GM18508 (cell line): ENCODE results near the gene ZNF275.
"Not testable (repeated sequence)": the region's sequence is repeated elsewhere in the genome, so short reads cannot be mapped to it uniquely, and the experiment has no call there.

Experiments
- ATAC-seq: cut with Tn5 transposase; IDR thresholded peaks from one replicate; pipeline ENCODE4 v1.9.1; 2021; ENCODE audit warnings: moderate number of reproducible peaks; ENCODE audit not compliant: insufficient read depth, unreplicated experiment

ZNF275 gene

DNA sequence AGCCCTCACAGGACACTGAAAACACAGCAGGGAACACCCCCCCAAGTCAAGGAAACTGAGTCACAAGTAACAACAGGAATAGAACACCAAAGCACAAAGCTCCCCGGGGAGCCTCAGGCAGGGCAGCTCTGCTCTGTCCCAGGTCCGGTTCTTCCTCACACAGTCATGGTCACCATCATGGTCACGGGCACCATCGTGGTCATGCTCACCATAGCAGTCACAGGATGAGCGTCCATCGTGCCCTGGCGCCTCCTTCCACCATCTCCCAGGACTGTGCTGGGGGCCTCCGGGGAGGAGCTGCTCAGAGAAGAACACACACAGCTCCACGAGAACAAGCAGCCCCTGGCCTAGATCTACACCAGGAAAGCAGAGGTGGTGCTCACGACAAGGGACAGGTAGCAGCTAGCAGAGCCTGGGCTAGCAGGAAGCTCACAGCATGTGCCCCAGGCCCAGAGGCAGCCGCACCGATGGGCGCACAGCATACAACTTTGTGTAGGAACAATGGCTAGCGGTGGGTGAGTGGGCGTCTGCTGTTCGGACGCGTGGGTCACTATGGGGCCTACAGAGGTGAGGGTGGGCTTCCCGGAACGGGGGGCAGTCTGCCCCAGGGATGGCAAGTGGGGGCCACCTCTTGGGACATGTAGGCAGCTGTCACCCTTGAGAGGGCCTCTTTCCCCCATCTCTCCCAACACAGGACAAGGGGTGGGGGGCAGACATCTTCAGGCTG lies 15.8 kb upstream of the ZNF275 start:
- no peak for ATAC-seq

DNA sequence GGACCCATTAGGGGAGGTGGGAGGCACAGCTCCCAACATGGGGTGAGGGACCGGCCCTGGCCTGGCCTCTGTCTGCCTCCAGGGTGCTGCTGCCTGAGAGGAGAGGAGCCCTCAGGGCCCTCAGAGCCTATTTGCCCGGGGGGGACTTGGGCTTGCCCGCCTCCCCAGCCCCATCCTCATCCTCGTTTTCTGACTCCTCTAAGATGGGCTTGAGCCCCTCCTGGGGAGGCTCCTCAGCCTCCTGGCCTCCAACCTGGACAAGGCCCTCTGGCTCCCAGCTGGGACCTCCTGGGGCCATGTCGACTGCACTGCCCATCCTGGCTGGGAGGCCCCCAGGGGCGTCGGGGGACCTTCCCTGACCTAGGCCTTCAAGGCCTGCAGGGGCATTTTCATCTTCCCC lies 15.1 kb upstream of the ZNF275 start:
- no peak for ATAC-seq

DNA sequence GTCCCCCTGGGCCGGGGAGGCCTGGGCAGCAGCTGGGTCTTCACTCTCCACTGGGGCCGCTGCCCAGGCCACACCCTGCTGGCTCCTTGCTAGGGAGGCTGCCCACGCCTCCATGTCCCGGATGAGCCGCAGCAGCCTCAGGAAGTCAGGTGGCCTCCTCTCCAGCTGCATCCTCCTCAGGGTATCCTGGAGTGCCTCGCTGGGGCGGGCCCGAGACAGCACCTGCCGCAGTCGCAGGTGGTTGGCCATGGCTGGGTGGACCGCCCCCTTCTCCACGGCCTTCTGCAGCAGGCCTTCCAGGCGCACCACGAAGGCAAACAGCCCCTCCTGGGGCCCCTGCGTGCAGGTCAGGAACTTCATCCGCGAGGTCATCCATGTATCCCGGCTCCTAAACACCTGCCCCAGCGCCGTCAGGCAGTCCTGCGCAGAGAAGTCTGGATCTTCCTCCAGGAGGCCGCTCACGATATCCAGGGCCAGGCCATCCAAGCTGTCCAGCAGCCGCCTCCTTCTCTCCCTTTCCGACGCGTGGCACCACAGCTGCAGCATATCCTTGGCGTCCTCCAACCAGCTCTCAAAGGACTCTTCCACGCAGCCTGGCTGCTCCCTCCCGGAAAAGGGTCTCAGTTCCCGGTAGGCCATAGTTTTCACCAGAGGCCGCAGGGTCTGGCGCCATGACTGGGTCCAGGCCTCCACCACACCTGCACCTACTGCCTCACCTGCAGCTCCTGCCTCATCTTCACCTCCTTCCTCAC lies 14.5 kb upstream of the ZNF275 start:
- ATAC-seq: no peak

DNA sequence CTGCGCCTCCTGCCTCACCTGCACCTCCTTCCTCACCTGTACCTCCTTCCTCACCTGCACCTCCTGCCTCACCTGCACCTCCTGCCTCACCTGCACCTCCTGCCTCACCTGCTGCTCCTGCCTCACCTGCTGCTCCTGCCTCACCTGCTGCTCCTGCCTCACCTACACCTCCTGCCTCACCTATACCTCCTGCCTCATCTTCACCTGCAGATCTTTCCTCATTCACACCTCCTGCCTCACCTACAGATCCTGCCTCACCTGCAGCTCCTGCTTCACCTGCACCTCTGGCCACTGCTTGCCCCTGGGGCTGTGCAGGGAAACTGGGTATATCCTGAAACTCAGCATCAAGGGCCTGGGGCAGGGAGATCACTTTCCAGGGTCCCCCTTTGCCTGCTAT lies 13.9 kb upstream of the ZNF275 start:
- ATAC-seq: not testable (repeated sequence)

DNA sequence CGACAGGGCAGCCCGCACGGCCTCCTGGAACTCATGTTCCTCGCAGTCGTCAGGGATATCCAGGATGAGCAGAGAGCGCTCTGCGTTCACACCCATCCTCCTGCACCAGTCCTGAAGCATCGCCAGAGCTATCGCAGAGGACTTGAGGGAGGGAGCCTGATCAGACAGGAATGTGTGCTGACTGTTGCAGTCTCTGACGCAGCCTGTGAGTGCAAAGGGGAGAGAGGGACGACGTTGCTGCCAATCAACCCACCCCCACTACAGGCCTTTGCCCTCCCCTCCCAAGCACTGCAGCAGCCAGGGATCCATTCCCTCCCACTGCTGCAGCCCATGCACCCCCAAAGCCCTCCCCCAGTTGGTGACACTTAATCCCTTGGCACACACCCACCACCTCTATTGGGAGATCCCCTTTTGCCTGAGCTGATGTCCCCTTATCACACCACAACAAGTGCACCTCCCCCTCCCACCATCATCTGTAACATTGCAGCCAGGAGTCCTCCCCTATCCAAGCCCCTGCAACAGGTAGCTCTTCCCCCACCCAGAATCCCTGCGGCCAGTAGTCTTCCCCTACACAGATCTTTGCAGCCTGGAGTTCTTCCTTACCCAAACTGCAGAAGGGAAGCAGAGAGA lies 13.3 kb upstream of the ZNF275 start:
- no peak for ATAC-seq

DNA sequence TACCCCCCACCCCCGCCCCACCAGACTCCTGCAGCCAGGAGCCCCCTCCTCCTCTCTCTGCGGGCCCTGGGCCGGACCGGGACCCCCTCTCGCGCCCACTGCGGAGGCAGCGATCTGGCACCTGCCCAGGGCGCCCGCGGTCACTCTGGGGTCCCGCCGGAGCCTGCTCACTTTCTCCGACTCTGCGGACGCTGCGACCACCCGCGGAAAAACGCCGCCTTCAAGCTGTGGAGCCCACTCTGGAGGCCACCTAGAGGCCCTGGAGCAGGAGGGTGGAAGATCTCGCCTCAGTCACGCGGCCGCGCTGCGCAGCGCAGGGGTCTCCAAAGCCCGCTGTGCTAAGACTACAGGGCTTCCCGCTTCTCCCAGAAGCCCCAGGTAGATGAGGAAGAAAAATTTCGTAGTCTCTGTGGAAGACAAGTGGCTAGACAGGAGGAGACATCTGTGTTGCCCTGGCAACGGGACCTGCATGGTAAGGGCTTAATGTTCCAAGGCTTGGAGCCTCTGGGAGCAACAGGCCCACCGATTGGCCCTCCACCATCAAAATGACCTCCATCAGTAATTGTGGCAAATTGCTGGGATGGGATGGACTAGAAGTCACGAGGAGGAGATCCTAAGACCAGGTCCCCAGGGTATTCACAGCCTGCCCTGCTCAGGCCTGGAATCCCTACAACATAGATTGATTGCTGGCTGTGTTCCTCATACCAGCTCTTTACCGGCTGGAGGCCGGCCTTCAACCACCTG lies 12.4 kb upstream of the ZNF275 start, which contains the start of gene PNMA6F:
PNMA6F (minus strand) TSS at position 387 of the 744 bp plus-strand sequence. CDS start 1,093 bp downstream, outside the sequence.
- no peak for ATAC-seq

DNA sequence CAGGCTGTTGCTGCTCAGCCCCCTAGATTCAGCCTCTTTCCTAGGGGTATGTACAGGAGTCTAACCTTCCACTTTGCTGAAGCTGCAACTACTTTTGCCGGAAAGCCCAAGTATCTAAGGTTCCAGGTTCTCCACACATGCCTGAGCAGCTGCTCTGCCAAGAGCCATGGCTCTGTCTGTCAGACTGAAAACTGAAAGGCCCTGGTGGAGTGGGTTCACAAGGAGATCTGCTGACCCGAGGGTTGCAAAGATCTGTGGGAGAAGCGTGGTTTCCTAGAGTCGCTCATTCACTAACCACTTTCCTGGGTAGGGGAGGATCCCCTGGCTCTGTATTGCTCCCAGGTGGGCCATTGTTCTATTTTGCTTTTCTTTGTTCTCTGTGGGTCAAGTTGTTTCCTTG lies 6.4 kb upstream of the ZNF275 start:
- ATAC-seq: no peak

DNA sequence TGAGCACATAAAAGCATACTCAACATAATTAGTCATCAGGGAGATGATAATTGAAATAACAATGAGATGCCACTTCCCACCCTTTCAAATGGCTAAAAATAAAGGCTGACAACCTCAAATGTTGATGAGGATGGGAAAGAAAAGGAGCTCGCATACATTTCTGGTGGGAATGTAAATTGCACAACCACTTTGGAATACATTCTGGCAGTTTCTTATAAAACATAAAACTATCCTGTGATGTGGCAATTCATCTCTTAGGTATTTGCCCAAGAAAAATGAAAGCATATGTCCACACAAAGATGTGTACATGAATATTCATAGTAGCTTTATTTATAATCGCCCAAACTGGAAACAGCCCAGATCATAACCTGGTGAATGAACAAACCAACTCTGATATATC lies 687 bp upstream of the ZNF275 start:
- no peak for ATAC-seq

DNA sequence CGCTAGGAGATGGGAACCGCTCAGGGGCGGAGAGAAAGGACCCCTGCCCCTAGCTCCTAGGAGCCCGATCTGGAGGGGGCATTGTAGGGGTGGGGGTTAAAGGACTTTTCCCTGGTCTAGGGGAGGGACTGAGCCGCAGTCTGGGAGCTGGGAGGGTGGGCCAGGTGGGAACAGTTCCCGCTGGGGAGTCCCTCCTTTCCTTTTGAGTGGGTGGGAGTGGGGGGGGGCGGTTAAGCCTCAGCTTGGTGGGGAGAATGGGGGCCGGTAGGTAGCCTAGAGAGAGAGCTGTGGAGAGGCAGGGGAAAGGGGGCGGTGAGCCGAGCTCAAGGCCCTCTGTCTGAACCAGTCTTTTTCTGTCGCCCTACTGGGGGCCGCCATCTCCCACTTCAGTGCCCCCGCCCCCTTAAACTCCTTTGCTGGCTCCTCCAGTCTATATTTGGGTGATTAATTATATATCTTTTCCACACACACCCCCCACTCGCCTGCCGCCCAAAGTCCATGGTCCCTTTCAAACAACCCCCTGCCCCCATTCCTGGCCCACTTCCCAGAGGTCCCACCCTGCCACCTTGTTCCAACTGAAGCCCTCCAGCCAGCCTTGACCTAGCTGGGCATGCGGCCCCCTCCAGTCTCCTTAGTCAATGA lies 822 bp downstream of the ZNF275 start:
- ATAC-seq: no peak

DNA sequence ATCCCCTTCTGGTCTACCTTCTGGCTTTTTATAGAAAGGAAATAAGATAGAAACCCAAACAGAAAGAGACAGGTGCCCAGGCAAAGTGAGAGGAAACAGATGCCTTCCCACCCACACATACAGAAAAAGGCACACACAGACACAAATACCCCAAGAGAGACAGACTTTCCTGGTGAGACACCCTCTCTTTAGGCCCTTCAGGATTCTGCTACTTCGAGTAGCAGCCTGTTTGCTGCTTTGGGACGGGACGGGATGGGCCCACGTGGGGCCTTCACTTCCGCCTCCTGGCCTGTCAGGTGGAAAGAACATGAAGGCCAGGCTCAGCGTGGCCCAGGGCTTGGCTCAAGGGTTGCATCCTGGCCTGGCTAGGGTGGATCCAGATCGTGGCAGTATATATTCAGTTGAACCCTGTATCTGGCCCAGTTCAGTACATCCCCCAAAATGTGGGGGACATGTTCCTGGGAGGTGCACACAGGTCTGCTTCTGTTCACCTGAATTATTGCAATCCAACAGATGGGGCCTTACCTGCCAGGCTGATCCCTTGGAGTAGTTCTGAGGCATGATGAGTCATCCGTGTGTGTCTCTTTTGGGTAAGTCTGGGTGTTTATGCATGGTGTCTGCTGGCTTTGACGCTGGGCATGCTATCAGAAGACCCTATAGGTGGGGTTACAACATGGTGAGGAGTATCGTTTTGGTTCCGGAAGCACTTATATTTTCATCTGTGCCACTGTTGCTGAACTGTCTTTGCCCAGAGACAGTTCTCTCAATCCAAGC lies 2.4 kb downstream of the ZNF275 start:
- ATAC-seq: no peak

DNA sequence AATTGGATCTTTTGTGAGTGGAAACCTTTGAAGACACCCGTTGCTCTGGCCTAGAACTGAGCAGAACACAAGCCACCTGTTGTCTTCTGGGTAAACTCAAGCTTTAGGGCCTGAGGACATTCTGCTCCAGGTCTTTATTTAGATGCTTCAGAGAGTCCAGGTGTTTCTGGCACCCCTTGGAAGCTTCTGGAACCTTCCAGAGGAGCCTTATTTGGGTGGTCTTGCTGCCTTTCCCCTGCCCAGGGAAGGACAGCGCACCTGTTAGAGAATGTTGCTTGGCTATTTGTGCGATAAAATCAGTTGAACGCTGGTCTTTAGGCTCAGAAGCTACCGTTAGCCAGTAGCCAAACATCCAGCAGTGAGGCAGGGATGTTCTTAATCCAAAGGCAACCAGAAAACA lies 3.0 kb downstream of the ZNF275 start:
- no peak for ATAC-seq

DNA sequence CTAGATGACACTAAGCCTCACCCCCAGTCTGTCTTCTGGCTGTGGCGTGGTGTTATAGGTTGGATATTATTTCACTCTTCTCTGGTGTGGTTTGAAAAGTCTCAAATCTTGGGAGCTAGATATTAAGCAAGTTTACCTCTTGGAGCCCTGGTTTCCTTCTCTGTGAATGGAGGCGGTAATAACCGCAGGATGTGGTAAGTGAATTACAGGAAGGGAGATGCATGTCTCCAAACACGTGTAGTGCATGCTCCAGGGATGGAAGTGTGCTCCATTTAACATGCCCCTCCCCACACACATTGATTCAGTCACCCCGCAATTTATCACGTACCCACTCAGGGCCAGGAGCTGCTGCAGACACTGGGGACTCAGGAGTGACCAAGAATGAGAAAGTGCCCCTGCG lies 4.9 kb downstream of the ZNF275 start:
- no peak for ATAC-seq

DNA sequence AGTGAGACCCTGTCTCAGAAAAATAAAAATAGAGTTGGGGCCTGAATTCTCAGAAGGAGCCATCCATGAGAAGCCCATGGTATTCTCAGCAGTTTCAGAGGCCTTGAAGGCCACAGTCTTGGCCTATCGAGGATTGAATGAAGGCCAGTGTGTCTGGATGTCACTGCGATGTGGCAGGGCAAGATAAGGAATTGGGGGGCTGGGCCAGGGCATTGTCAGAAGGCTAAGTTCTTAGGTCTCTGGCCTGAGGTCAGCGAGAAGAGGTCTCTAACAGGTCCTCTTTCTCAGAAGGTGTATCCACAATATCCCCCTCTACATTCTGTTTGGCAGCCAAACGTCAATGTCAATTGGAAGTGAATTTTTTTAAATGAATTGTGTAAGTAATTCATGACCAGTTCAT lies 5.7 kb downstream of the ZNF275 start:
- no peak for ATAC-seq

DNA sequence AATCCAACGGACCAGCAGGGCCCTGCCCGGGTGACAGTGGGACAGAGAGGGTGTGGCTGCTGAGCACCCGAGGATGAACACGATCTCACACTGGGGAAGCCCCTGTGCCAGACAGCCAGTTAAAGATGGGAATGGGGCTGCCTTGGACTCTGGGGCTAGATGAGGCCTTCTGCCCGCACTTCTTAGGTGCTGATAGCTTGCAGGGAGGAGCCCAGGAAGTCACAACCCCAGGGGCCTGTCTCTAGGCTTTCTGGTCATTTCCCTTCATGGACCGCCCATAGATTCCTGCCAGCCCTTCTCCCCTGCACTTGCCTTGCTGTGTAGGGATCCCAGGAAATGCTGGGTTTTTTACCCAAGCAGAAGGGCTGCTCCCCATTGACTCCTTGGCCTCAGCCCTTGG lies 6.2 kb downstream of the ZNF275 start:
- no peak for ATAC-seq

DNA sequence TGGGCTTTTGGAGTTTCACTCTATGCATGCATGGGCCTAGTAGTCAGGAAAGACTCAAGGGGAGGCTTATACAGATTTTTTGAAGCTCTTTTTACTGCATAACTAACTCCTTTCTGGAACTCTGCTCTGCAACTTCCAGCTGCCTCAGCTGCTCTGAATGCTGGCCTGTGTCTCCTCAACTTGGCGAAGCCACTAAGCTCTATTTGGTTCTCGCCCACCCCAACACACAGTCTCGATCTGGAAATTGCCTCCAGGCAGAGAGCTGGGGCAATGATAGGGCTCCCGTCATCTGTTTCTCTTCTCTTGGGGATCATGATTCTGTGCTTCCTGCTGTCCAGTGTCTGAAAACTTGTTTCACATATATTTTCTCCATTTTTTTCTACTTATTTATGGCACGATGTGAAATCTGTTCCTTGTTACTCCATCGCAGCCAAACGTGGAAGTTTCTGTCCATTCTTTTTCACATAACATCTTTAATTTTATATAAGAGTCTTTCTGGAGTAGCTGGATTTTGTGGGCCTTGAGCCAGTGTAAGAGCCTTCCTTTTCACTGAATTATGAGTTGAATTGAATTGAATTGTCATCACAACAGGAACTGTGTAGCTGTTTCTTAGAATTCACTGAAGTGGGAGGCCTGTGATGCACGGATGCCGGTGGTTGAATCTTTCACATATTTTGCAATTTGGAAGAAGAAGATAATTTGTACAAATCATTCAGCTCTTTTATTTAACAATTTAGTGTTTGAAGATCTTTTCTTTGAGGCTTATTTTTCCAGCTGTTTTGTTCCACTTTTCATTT lies 9.0 kb downstream of the ZNF275 start:
- no peak for ATAC-seq

DNA sequence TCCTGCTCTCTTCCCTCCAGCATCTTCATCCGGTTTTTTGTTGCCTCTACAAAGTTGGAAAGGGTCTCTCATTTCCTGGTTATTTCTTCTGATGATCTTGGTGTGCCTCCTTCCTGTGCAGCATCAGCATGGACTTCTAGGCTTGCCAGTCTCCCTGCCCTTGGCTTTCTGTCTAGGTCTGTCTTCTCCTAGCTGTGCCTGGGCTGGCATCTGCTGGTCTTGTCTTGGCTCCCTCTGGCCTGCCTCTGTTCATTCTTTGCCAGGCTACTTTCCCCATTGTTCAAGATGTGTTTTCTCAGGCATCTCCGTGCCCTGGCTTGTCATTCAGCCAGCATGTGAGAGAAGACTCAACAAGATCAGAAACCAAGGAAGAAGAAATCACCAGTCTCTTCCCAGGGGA lies 9.7 kb downstream of the ZNF275 start:
- ATAC-seq: no peak

DNA sequence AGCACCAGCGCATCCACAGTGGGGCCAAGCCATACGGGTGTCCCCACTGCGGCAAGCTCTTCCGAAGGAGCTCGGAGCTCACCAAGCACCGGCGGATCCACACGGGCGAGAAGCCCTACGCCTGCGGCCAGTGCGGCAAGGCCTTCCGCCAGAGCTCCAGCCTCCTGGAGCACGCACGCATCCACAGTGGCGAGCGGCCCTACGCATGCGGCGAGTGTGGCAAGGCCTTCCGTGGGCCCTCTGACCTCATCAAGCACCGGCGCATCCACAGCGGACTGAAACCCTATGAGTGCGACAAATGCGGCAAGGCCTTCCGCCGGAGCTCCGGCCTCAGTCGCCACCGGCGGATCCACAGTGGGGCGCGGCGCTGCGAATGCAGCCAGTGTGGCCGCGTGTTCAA lies 13.6 kb downstream of the ZNF275 start:
- no peak for ATAC-seq

DNA sequence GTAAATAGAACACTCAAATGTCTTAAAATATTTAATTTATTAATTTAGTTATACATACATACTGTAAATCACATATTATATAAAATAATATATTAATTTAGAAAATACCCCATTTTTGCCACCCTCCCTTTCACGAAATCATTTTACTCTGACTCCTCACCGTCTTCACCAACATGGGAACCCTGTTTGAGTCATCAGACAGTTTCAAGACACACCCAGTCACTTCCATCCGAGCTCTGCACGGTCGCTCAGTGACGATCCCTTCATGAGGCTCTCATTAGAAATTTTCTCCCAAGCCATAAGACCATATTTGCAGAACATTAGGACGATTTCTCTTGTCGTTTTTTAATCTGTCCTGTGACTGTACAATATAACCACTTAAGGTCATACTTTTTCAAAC lies 14.5 kb downstream of the ZNF275 start:
- no peak for ATAC-seq

DNA sequence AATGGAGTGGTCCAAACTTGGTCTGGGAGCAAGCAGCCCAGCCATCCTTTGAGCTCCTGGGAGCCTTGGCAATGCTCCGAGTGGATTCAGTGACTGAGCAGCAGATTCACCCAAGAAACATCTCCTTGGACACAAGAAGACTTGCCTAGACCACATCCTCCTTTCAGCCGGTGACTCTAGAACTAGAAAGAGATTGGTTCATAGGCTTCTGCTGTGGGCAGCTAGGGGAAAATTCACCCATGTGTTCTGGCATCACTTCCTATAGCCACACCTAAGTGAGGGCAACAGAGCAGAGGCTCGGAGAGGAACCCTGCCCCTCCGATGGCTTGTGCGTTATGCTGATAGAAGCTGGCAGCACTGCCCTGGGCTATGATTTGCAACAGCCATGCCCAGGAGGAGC lies 16.0 kb downstream of the ZNF275 start:
- no peak for ATAC-seq
